Measurements from ENCODE around the gene TTC24.
"Not testable (repeated sequence)": the region's sequence is repeated elsewhere in the genome, so short reads cannot be mapped to it uniquely, and the experiment has no call there.

Gene TTC24

GRCh38 chr1:156612666-156613065, 33.1 kb downstream of the TTC24 start:
- no peak for DNase-seq

- no peak for DNase-seq
Observed at GRCh38 chr1:156615946-156616345, 36.4 kb downstream of the TTC24 start.

- DNase-seq: no peak
Observed at GRCh38 chr1:156616463-156616862, 36.9 kb downstream of the TTC24 start.

GRCh38 chr1:156618853-156619581, 39.5 kb downstream of the TTC24 start, which contains the start of gene HAPLN2:
Gene HAPLN2, plus strand, starts transcription at chr1:156619415. Its CDS starts 4,076 bp downstream, at chr1:156623491.
- DNase-seq: no peak

GRCh38 chr1:156619582-156619955, 40.0 kb downstream of the TTC24 start:
- DNase-seq: no peak

GRCh38 chr1:156622581-156623297, 43.2 kb downstream of the TTC24 start:
- no peak for DNase-seq

- DNase-seq: peak; percentile 19 to 57
Observed at GRCh38 chr1:156623946-156624813, 44.7 kb downstream of the TTC24 start.

- DNase-seq: no peak
Observed at GRCh38 chr1:156624814-156625435, 45.4 kb downstream of the TTC24 start.

- DNase-seq: no peak
Observed at GRCh38 chr1:156625436-156626078, 46.0 kb downstream of the TTC24 start.

- DNase-seq: no peak
Observed at GRCh38 chr1:156626079-156626438, 46.5 kb downstream of the TTC24 start.

GRCh38 chr1:156627313-156627880, 47.9 kb downstream of the TTC24 start:
- peak; percentile 10 to 33 for DNase-seq

- no peak for DNase-seq
Observed at GRCh38 chr1:156629823-156630449, 50.4 kb downstream of the TTC24 start.

GRCh38 chr1:156631152-156631551, 51.6 kb downstream of the TTC24 start:
- not testable (repeated sequence) for DNase-seq

GRCh38 chr1:156632355-156632754, 52.8 kb downstream of the TTC24 start:
- DNase-seq: no peak

All from SW 1271 (cell line).